GM19328 (cell line): ENCODE measurements around the gene ZNF584.
A peak's percentile ranks its signal among the peaks of the same experiment; 100 is the strongest.
"Not testable (repeated sequence)": the region's sequence is repeated elsewhere in the genome, so short reads cannot be mapped to it uniquely, and the experiment has no call there.

Source experiments
- ATAC-seq: cut with Tn5 transposase; IDR thresholded peaks from one replicate; pipeline ENCODE4 v1.9.1; 2021; ENCODE audit warnings: mild to moderate bottlenecking, moderate library complexity; ENCODE audit not compliant: unreplicated experiment

ZNF584 gene

DNA sequence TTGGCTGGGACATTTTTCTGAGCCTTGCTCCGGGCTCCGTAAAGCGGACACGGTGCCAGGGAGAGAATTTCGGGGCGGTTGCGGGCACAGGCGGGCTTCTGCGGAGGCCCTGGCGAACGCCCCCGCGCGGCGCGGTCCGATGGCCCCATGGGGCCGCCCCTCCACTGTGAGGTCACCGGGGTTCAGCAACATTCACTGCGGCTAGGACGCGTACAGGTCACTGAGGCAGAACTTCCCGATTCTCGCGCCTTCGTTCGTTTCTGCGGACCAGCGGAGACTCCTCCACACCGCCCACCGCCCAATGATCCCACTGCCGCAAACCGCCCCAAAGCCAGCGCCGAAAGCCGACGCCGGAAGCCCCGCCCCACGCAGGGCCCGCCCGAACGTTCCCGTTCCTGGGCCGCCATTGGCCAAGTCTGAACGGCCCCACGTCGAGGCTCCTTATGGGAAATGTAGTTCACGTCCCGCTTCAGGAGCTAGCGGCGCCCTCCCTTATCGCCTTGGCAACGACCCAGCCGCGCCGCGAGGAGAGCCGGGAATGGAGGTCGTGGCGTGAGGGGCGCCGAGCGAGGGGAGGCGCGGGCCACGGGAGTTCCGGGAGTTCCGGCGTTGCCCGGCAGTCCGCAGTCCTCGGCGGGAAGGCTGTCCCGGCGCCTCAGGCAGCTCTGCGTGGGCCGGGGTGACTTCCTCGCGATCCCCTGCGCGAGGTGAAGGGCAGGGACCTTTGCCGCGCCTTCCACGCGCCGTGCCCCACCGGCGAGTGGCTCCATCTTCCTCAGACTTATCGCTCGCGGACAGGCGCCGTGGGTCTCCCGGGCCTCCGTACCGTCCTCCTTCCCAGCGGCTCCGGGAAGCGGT, at the start of gene ZNF584:
Gene ZNF584, plus strand, starts transcription at position 498 of the 858 bp plus-strand sequence. CDS start 499 bp downstream, outside the sequence.
- peak; percentile 83 for ATAC-seq

DNA sequence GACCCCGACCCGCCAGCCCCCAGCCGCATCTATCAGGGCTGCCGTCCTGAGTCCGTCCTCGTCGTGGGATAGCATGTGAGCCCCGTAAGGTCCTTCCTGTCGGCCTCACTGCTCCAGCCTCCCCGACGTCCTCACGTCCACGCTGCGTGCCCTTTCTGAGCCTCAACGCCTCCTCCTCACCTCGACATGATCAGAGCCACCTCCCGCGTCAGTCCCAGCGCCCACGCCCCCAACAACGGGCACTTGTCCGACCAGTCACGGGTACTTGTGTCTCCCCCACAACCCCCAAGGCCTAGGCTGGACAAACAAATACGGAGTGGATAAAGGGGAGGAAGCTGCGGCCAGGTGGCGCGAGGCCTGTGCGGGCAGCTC, 46.6 kb upstream of the ZNF584 start:
- no peak for ATAC-seq

DNA sequence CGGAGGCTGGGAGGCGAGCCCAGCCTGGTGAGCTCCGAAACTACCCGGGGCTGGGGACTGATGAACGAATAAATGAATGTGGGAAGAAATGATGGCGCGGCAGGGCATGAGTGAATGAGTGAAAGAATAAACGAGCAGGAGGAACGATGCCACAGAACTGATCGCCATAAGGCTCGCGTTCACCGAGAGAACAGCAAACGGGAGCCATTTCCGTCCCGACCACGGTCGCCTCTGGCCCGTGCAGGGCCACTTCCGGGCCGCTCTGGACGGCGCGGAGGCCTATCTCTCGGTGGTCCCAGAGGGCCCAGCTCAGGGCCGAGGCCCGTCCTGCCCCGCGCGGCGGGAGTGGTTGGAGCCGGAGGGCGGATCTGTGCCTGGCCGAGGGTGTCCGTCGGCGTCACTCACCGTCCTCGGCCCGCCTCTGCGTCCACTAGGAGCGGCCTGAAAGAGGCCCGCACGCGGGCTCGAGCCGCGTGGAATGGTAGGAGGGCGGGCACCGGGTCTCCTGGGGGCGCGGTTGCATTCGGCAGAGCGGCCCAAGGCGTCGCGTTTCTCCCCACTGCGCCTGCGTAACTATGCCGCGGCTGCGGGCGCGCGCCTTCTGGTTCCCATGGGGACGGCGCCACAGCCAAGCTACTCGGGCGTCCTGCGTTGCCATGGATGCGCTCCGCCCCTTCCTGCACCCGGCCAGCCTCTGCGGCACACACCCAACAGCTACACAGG, 46.0 kb upstream of the ZNF584 start, which contains the start of gene ZNF497:
Gene ZNF497, minus strand, starts transcription at position 480 of the 723 bp plus-strand sequence. CDS start 5,116 bp downstream, outside the sequence.
- peak; percentile 85 for ATAC-seq

DNA sequence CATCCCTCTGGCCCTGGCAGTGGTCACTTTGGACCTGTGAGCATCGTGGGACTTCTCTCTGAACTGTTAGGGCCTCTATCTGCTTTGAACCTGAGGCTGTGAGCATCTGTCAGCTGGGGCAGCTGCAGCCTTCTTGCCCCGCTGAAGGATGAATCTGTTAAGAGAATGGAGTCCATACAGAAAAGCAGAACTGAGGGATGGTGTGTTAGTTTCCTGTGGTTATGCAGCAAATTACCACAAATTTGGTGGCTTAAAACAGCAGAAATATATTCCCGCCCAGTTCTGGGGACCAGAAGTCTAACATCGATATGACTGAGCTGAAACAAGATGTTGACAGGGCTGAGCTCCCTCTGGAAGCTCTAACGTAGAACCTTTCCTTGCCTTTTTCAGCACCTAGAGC, 44.3 kb upstream of the ZNF584 start:
- ATAC-seq: no peak

DNA sequence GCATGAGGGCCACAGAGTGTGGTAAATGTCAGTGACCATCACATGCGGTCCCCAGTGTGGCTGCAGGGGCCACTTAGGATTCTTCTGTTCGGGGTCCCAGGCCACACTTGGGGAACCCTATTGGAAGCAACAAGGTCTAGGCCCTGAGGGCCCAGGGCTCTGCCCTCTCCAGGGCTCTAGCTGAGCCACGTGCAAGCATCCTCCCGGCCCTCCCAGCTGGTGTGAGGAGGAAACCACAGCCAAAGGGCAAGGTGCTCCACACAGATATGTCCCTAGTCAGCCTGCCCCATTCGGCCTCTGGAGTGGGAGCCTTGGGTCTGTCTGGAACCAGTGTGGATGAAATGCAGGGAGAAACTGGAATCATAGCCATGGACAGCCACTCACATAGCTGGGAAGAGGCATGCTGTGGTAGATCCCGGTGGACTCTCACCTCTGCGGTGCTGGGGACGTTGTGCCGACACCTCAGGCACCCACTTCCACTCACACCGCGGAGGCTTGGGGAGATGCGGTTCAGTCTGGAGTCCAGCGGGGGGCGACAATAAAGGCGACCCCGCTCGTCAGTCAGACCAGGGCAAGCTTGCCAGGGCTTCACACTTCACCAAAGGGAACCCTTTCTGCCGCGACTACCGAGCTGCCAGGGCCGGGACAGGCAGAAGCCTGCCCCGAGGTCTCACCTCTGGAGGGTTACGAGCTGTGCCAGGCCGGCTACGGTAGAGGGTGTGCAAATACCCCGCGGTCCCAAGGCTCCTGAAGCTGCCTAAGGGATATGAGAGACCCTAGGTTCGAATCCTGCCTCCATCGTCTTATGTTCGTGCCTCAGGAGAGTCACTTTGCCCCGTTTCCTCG, 41.6 kb upstream of the ZNF584 start:
- ATAC-seq: no peak

DNA sequence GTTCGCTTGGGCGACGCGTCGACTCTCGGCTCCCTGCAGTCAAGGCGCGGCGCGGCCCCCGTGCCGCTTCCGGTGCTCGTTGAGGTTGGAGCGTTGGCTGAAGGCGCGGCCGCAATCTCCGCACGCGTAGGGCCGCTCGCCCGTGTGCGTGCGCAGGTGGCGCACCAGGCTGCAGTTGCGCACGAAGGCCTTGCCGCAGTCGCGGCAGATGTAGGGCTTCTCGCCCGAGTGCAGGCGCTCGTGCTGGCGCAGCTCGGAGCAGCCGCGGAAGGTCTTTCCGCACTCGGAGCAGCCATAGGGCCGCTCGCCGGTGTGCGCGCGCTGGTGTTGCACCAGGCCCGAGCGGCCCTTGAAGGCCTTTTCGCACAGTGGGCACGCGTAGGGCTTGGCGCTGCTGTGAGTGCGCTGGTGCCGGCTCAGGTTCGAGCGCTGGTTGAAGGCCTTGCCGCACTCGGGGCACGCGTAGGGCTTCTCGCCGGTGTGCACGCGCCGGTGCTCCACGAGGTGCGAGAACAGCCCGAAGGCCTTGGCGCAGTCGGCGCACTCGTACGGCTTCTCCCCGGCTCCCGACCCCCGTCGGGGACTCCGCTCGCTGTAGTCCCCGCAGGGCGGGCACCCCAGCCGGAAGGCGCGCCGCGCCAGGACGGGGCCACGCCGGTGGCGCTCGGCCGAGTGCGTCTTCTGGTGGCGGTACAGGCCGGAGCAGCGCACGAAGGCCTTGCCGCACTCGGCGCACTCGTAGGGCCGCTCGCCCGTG, 40.6 kb upstream of the ZNF584 start:
- ATAC-seq: no peak

DNA sequence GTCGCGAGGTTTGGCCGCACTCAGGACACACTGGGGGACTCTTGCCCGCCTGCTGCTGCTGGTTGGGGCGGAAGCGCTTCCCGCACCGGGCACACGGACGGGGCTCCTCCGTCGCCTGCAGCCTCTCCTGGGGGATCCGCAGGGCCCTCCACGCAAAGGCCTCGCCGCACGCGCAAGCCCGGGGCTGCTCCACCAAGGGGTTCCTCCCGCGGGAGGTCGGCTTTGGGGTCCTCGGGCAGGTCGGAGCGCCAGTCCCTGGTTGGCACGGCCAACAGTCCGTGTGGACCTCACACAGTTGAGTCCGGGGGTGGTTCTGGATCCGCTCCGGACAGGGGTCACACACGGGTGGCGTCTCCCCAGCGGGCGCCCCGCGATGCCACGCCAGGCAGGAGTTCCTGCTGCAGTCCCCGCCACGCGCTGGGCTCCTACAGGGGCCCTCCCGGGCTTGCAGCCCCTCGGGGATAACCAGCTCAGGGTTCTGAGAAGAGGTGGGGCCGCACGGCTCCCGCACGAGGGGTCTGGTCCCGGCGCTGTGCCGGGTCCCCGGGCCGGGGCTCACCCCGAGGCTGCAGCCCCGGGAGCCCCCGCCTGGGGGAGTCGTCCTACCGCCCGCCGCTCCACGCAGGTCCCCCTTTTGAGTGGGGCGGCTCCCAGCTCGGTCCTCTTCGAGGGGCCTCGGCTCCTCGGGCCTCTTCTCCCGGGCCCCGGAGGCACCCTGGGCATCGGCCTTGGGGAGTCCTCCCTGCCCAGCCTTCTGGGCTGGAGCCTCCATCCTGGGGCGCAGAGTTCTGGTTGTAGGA, 39.7 kb upstream of the ZNF584 start:
- ATAC-seq: no peak

DNA sequence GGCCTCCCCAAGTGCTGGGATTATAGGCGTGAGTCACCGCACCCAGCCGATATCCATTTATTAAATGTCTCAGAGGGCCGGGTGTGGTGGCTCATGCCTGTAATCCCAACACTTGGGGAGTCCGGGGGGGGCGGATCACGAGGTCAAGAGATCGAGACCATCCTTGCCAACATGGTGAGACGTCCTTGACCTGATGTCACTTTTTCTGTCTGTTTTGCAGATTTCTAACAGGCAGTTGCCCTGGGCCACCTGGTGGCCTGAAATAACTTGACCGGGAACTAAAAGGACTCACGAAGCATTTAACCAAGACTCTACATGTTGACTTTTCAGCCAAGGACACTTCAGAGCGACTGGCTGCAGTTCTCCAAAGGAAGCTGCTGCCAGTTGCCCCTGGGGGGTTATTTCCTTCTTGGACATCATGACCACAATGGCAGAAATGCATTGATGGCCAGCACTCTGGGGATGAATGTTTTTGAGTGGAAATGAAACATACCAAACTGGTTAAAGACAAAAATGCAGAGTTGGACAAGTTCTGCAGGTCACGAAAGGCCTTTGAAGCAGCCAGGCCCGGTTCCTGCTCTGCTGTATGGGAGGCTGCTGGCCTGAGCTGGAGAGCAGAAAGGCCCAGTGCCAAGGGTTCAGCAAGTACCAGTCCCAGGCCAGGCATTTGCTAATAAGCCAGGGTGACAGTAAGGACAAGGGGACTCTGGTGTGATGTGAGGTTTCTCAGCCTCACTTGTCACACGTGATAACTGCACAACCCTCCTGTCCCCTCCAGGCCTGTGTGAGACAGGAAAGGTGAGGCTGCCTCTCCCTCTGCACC, 35.9 kb upstream of the ZNF584 start:
- ATAC-seq: no peak

DNA sequence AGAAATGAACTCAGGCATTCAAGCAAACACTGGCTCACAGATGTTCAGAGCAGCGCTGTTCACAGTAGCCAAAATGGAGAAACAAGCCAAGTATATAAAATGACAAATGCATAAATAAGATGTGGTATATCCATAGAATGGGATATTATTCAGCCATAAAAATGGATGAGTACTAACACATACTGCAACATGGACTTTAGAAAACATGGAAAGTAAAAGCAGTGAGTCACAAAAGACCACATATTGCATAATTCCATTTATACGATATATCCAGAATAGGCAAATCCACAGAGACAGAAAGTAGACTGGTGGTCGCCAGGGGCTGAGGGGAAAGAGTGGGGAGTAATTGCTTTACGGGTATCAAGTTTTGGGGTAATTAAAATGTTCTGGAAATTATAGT, 34.2 kb upstream of the ZNF584 start:
- ATAC-seq: no peak

DNA sequence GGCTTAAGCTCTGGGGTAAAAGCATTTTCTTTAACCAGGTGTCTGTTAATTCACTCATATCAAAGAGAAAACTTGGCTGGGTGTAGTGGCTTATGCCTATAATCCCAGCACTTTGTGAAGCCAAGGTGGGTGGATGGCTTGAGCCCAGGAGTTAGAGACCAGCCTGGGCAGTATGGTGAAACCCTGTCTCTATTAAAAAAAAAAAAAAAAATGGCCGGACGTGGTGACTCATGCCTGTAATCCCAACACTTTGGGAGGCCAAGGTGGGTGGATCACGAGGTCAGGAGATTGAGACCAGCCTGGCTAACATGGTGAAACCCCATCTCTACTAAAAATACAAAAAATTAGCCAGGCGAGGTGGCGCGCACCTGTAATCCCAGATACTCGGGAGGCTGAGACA, 31.7 kb upstream of the ZNF584 start:
- not testable (repeated sequence) for ATAC-seq

DNA sequence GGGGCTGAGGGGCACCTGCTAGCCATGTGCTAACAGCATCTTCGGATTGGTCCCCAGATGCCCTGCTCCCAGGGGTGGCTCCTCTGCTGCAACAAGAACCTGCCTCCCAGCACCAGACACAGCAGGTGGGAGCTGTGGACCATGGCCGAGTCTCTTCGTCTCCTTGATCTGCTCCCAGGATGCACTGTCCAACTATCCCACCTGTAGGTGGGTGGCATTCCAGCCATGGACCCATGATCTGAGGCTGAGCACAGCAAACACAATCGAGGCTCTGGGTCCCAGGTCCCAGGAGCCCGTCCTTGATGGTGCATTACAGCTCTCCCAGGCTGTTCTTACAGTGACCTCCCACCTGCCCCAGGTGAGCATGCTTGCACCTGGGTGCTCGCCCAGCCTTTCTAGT, 29.2 kb upstream of the ZNF584 start:
- ATAC-seq: no peak

DNA sequence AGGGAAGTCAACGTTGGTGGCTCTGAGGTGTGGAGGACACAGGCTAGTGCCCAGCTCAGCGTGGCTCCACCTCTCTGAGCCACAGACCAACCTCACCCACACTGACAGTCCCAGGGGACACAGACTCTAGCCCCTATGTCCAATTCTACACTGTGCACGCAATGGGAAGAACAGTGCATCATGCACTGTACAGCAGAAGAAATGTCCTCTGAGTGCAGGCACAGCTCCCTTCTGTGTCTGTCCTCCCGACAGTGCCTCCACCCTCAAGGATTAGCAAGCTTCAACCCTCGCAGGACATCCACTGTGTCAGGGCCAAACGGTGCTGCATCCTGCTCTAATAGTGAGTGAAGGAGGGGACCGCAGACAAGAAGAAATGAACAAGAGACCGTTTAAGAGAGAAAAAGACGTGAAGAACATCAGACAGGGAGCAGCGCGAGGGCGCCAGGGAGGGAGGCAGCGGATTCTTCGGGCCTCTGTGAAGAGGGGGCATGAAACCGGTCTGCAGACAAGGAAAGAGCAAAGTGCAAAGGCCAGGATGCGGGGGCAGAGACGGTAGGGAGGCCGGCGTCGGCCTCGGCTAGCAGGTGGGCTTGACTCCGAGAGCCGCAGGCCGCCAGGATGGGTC, 28.3 kb upstream of the ZNF584 start:
- no peak for ATAC-seq

DNA sequence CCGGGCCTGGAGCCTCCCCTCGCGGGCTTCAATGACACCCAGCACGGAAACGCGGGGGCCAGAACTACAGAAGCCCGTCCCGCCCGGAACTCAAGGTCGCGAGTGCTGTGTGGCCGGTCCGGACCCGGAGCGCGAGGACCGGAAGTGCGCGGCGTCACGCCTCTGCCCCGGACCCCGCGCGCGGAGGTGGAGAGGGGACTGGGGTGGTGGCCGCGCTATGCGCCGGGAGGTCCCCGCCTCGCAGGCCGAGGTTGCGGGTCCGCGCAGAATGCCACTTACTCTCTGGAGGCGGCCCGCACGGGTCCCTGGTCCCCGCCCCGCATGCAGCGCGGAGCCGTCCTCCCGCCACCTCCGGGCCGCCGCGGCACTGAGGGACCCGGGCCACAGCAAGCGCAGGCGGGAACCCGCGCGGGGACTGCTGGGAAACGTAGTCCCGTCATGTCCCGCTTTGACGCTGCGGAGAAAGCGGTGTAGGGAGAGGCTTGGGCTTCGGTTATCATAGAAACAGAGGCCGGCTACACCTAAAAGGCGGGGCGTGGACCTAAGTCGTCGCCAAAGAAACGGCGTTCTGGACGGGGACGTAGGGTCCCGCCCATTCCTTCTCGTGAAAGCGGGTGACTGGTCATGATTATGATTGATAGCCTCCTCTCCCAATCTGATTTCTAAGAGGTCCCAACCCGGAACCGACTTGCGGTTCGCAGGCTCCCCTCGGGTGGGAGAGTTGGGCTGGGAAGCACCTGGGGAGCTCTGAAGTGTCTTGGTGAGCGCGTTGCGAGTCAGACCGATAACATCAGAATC, 27.6 kb upstream of the ZNF584 start, which contains the start of gene ZNF837:
Gene ZNF837, minus strand, starts transcription at position 369 of the 798 bp plus-strand sequence. CDS start 11,698 bp downstream, outside the sequence.
- peak; percentile 86 for ATAC-seq

DNA sequence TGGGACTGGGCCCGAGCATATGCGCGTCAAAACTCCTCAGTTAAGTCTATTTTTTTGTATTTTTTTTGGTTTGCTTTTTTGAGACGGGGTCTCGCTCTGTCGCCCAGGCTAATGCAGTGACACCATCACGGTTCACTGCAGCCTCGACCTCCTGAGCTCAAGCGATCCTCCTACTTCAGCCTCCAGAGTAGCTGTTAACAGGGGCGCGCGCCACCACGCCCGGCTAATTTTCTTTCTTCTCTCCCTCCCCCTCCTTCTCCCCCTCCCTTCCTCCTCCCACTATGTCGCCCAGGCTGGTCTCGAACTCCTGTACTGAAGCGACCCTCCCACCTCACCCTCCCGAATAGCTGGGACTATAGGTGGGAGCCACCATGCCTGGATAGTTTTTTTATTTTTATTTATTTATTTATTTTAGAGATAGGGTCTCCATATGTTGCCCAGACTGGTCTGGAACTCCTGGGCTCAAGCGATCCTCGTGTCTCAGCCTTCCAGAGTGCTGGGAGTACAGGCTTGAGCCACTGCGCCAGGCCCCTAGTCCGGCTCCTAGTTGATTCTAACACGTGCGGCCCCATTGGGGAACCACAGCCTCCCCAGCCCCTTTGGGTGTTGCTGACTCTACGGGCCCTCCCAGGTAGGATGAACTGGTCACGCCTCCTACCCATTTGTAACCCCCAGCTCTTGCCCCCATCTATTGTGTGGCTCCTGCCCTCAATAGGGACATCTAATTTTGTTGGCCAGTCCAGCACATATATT, 26.8 kb upstream of the ZNF584 start:
- no peak for ATAC-seq

DNA sequence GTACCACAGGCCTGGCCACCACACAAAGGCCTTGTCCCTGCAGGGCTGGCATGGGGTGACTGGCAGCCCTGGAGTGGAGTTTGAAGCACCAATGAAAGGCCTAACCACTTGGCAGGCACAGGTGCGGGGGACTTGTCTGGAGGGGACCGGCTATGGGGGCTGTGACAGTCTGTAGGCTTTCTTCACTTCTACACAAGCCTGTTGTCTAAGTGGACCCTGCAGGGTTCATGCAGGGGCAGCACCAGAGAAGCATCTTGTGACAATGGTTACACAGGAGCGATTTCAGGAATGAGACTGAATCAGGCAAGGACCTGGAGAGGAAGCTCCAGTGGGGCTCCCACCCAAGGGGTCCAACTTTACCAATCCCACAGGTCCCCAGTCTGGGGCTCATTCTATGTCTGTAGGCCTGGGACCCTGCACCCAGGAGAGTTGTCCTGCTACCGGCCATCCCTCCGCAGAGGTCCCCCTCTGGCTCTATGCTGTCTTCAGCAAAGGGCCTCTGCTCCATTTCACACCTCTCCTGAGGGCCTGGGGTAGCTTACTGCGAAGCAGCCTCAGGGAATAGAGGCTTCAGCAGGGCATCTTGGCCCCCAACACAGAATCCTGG, 25.3 kb upstream of the ZNF584 start:
- ATAC-seq: no peak

DNA sequence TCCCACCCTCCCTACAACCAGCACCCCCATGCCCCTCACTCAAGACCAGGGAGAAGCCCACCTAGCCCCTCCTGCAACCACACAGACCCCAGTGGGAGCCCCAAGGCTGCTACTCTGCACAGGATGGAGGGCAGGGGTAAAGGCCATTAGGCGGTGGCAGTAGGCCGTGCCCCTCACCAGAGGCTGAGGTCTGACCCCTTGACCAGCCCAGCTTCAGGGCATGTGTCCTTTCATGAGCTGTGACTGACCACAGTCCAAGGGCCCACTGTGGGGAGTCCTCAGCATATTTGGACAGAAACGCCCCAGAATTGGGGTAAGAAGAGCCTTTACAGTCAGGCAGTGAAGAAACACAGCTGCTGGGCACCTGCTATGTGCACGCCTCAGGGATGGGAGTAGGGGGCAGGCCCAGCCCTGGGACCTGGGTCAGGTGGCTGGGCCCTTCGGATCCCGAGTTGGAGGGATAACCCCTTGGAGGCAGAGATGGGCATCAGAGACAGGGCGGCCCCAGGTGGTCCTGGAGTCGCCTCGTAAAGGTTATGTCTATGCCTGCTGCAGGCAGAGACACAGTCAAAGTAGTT, 23.0 kb upstream of the ZNF584 start:
- ATAC-seq: no peak
